ENCODE data around the gene ASXL2. TPM values are rescaled to one million over a fixed set of nuclear protein-coding genes. Genes with fewer than 3 reads are reported as not detected.

ASXL2 gene
- total and polyA plus RNA-seq, 2 of the 13 experiments (the other 11 are each of a cell fraction or from before 2014, with no cell fraction given), result 12.1 to 19.2 TPM

DNA sequence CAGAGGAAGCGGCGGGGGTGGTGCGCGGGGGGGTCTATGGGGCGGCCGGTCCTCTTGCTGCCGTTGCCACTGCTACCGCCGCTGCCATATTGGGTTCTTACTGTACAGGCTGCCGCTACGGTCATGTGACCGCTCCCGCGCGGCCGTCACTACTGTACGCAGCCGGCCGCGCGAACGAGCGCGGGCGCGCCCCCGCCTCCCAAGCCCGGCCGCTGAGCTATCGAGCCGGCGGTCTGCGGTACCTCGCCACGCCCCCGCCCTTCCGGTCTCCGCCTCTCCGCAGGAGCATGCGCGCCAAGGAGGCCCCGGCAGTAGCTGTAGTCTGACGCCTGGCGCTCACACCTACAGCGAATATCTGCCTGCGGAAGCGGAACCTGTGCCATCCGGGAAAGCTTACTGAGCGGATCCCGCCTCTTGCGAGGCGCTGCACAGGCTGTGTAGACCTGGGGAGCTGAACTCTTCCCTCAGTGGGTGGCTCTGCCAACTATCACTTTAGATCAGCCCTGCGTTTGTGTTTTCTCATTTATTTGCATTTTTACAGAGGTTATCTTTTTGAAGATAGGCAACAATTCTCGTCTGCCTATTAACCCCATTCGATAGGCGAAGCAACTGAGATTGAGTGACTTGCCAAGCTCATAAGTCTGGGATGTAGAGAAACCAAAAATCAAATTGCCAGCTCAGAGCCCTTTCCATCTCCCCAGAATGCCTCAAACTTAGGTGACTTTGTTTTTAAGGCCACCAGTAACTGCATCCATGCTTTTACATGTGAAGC, at the start of gene ASXL2 (continued):
- TF ChIP-seq KLF12 (CRISPR knock-in tag; IDR thresholded peaks at IDR 0.05; ENCODE audit: borderline replicate concordance) (peak; percentile 70; the same call in 1 of the 2 replicates), SNAI1 (CRISPR knock-in tag; IDR thresholded peaks at IDR 0.05; ENCODE audit: borderline replicate concordance) (no peak), HMG20B (CRISPR knock-in tag; conservative IDR thresholded peaks at IDR 0.05) (no peak), NFE2L2 (IDR thresholded peaks at IDR 0.05; ENCODE audit: low read length) (no peak), KDM1A (CRISPR knock-in tag; IDR thresholded peaks at IDR 0.05) (no peak; the same call in 1 of the 2 replicates), PAWR (CRISPR knock-in tag; IDR thresholded peaks at IDR 0.05; ENCODE audit: borderline replicate concordance) (no peak), ZFYVE20 (CRISPR knock-in tag; IDR thresholded peaks at IDR 0.05; ENCODE audit: borderline replicate concordance, low read depth) (no peak), ZNF782 (CRISPR knock-in tag; IDR thresholded peaks at IDR 0.05; ENCODE audit: borderline replicate concordance) (no peak), ZNF160 (CRISPR knock-in tag; IDR thresholded peaks at IDR 0.05) (no peak; the same call in none of the 2 replicates), MEF2D (CRISPR knock-in tag; IDR thresholded peaks at IDR 0.05) (peak; percentile 54; the same call in 1 of the 2 replicates), MXI1 (IDR thresholded peaks at IDR 0.05; ENCODE audit: borderline replicate concordance, low read depth, low read length) (peak; percentile 74; the same call in 2 of the 3 replicates)
- TF ChIP-seq, protein P1, sequence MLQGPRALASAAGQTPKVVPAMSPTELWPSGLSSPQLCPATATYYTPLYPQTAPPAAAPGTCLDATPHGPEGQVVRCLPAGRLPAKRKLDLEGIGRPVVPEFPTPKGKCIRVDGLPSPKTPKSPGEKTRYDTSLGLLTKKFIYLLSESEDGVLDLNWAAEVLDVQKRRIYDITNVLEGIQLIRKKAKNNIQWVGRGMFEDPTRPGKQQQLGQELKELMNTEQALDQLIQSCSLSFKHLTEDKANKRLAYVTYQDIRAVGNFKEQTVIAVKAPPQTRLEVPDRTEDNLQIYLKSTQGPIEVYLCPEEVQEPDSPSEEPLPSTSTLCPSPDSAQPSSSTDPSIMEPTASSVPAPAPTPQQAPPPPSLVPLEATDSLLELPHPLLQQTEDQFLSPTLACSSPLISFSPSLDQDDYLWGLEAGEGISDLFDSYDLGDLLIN (CRISPR knock-in tag; IDR thresholded peaks at IDR 0.05; ENCODE audit: borderline replicate concordance), result 0 out of 2 replicates have a peak, but pooled peaks have one; percentile 73
- TF ChIP-seq, protein P2, sequence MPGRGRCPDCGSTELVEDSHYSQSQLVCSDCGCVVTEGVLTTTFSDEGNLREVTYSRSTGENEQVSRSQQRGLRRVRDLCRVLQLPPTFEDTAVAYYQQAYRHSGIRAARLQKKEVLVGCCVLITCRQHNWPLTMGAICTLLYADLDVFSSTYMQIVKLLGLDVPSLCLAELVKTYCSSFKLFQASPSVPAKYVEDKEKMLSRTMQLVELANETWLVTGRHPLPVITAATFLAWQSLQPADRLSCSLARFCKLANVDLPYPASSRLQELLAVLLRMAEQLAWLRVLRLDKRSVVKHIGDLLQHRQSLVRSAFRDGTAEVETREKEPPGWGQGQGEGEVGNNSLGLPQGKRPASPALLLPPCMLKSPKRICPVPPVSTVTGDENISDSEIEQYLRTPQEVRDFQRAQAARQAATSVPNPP (CRISPR knock-in tag; IDR thresholded peaks at IDR 0.05), result 0 out of 2 replicates have a peak, but pooled peaks have one; percentile 51
- TF ChIP-seq, protein P3, sequence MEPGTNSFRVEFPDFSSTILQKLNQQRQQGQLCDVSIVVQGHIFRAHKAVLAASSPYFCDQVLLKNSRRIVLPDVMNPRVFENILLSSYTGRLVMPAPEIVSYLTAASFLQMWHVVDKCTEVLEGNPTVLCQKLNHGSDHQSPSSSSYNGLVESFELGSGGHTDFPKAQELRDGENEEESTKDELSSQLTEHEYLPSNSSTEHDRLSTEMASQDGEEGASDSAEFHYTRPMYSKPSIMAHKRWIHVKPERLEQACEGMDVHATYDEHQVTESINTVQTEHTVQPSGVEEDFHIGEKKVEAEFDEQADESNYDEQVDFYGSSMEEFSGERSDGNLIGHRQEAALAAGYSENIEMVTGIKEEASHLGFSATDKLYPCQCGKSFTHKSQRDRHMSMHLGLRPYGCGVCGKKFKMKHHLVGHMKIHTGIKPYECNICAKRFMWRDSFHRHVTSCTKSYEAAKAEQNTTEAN (CRISPR knock-in tag; conservative IDR thresholded peaks at IDR 0.05), result no peak; the same call in 1 of the 2 replicates
- TF ChIP-seq, protein P4, sequence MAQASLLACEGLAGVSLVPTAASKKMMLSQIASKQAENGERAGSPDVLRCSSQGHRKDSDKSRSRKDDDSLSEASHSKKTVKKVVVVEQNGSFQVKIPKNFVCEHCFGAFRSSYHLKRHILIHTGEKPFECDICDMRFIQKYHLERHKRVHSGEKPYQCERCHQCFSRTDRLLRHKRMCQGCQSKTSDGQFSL (CRISPR knock-in tag; IDR thresholded peaks at IDR 0.05), result no peak
- TF ChIP-seq, protein P5, sequence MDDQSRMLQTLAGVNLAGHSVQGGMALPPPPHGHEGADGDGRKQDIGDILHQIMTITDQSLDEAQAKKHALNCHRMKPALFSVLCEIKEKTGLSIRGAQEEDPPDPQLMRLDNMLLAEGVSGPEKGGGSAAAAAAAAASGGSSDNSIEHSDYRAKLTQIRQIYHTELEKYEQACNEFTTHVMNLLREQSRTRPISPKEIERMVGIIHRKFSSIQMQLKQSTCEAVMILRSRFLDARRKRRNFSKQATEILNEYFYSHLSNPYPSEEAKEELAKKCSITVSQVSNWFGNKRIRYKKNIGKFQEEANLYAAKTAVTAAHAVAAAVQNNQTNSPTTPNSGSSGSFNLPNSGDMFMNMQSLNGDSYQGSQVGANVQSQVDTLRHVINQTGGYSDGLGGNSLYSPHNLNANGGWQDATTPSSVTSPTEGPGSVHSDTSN (CRISPR knock-in tag; IDR thresholded peaks at IDR 0.05; ENCODE audit: borderline replicate concordance), result no peak
- TF ChIP-seq, protein P6, sequence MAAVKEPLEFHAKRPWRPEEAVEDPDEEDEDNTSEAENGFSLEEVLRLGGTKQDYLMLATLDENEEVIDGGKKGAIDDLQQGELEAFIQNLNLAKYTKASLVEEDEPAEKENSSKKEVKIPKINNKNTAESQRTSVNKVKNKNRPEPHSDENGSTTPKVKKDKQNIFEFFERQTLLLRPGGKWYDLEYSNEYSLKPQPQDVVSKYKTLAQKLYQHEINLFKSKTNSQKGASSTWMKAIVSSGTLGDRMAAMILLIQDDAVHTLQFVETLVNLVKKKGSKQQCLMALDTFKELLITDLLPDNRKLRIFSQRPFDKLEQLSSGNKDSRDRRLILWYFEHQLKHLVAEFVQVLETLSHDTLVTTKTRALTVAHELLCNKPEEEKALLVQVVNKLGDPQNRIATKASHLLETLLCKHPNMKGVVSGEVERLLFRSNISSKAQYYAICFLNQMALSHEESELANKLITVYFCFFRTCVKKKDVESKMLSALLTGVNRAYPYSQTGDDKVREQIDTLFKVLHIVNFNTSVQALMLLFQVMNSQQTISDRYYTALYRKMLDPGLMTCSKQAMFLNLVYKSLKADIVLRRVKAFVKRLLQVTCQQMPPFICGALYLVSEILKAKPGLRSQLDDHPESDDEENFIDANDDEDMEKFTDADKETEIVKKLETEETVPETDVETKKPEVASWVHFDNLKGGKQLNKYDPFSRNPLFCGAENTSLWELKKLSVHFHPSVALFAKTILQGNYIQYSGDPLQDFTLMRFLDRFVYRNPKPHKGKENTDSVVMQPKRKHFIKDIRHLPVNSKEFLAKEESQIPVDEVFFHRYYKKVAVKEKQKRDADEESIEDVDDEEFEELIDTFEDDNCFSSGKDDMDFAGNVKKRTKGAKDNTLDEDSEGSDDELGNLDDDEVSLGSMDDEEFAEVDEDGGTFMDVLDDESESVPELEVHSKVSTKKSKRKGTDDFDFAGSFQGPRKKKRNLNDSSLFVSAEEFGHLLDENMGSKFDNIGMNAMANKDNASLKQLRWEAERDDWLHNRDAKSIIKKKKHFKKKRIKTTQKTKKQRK (IDR thresholded peaks at IDR 0.05; ENCODE audit: low read length), result no peak
- TF ChIP-seq, protein P7, sequence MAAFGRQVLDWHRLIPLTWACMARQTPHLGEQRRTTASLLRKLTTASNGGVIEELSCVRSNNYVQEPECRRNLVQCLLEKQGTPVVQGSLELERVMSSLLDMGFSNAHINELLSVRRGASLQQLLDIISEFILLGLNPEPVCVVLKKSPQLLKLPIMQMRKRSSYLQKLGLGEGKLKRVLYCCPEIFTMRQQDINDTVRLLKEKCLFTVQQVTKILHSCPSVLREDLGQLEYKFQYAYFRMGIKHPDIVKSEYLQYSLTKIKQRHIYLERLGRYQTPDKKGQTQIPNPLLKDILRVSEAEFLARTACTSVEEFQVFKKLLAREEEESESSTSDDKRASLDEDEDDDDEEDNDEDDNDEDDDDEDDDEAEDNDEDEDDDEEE (CRISPR knock-in tag; IDR thresholded peaks at IDR 0.05), result no peak
